OCI-LY3 (cell line): ENCODE results near the gene SNCB.

Source experiments
- CTCF ChIP-seq: fragments of 200-600, 300-600 bp; sonication (generic); IDR thresholded peaks from 2 replicates; pipeline ENCODE4 v1.5.1; 2014; ENCODE audit warnings: antibody characterized with exemption, low read length, low read depth
- EZH2phosphoT487 ChIP-seq: fragments of 200-600 bp; shearing (Covaris generic); IDR thresholded peaks from 2 replicates; pipeline ENCODE4 v1.6.1; 2018; ENCODE audit warnings: antibody characterized with exemption, mixed run types, low read depth

- TF ChIP-seq CTCF: no peak
- TF ChIP-seq EZH2phosphoT487: no peak
Observed at GRCh38 chr5:176639208-176639607, 8.9 kb upstream of the SNCB start.
